Measurements from ENCODE around the gene PTER.

The PTER gene

GRCh38 chr10:16470747-16471146, 33.9 kb downstream of the PTER start:
- H3K4me3 ChIP-seq (ENCODE audit: low read depth, low read length), result no peak overlapping the region
- no peaks in the 10 kb centered on the region for H3K27me3 ChIP-seq (ENCODE audit: insufficient read depth, low read length)
- H4K12ac ChIP-seq (ENCODE audit: low read depth, low read length), result no peak overlapping the region
- H3K27ac ChIP-seq (ENCODE audit: low read depth, low read length), result no peak overlapping the region
- H3K14ac ChIP-seq (ENCODE audit: low read length), result no peak overlapping the region
- no peaks in the 10 kb centered on the region for H3K9me3 ChIP-seq (ENCODE audit: insufficient read depth, low read depth, low read length)
- no peak overlapping the region for H3K4me2 ChIP-seq (ENCODE audit: low read length)
- no peak overlapping the region for H4K8ac ChIP-seq (ENCODE audit: low read depth, low read length)
- no peak overlapping the region for H3K4ac ChIP-seq (ENCODE audit: low read depth, low read length)
- H2AFZ ChIP-seq (ENCODE audit: insufficient read depth, low read length, poor library complexity), result no peak overlapping the region
- no peak for DNase-seq
- no peak overlapping the region for H3K18ac ChIP-seq (ENCODE audit: low read length)
- no peak overlapping the region for H2AK5ac ChIP-seq (ENCODE audit: low read length)
- H2BK12ac ChIP-seq (ENCODE audit: low read length), result no peak overlapping the region
- H2BK120ac ChIP-seq (ENCODE audit: insufficient read depth, low read length, poor library complexity), result no peak overlapping the region
- no peak overlapping the region for H2BK5ac ChIP-seq (ENCODE audit: low read depth, low read length, poor library complexity)
- no peak overlapping the region for H3K23ac ChIP-seq (ENCODE audit: low read length)
- H3K79me2 ChIP-seq (ENCODE audit: control insufficient read depth, insufficient read depth, low read length, poor library complexity), result no peaks in the 10 kb centered on the region
- H3K9ac ChIP-seq (ENCODE audit: low read length), result no peak overlapping the region
- H3K4me1 ChIP-seq (ENCODE audit: control insufficient read depth in 1 of 2, insufficient read depth in 2 of 2, low read length in 2 of 2), result no peaks in the 10 kb centered on the region
- no peak overlapping the region for H4K91ac ChIP-seq (ENCODE audit: low read depth, low read length)
- H3K36me3 ChIP-seq (ENCODE audit: control insufficient read depth in 1 of 2, insufficient read depth in 2 of 2, low read length in 2 of 2), result no peaks in the 10 kb centered on the region
- no peaks in the 10 kb centered on the region for H3K79me1 ChIP-seq (ENCODE audit: low read length)
- no CpG with 5 or more reads among the region's 5 CpGs for WGBS (ENCODE audit: extremely low coverage, insufficient coverage, insufficient read length)

- Histone ChIP-seq H3K9me3 (ENCODE audit: insufficient read depth, low read depth, low read length) (no peaks in the 10 kb centered on the region), H3K79me2 (ENCODE audit: control insufficient read depth, insufficient read depth, low read length, poor library complexity) (no peaks in the 10 kb centered on the region), H4K12ac (ENCODE audit: low read depth, low read length) (no peak overlapping the region), H2BK120ac (ENCODE audit: insufficient read depth, low read length, poor library complexity) (no peak overlapping the region), H2BK5ac (ENCODE audit: low read depth, low read length, poor library complexity) (no peak overlapping the region), H3K14ac (ENCODE audit: low read length) (no peak overlapping the region), H3K4me1 (ENCODE audit: control insufficient read depth in 1 of 2, insufficient read depth in 2 of 2, low read length in 2 of 2) (no peaks in the 10 kb centered on the region), H3K27me3 (ENCODE audit: insufficient read depth, low read length) (no peaks in the 10 kb centered on the region), H3K4ac (ENCODE audit: low read depth, low read length) (no peak overlapping the region), H3K23ac (ENCODE audit: low read length) (no peak overlapping the region), H2BK12ac (ENCODE audit: low read length) (no peak overlapping the region), H3K27ac (ENCODE audit: low read depth, low read length) (no peak overlapping the region), H3K36me3 (ENCODE audit: control insufficient read depth in 1 of 2, insufficient read depth in 2 of 2, low read length in 2 of 2) (no peaks in the 10 kb centered on the region), H4K91ac (ENCODE audit: low read depth, low read length) (no peak overlapping the region), H2AFZ (ENCODE audit: insufficient read depth, low read length, poor library complexity) (no peak overlapping the region), H3K18ac (ENCODE audit: low read length) (no peak overlapping the region), H2AK5ac (ENCODE audit: low read length) (no peak overlapping the region), H3K4me2 (ENCODE audit: low read length) (no peak overlapping the region), H3K9ac (ENCODE audit: low read length) (no peak overlapping the region), H4K8ac (ENCODE audit: low read depth, low read length) (no peak overlapping the region), H3K4me3 (ENCODE audit: low read depth, low read length) (no peak overlapping the region), H3K79me1 (ENCODE audit: low read length) (no peaks in the 10 kb centered on the region)
- no peak for DNase-seq
- no CpG with 5 or more reads among the region's 3 CpGs for WGBS (ENCODE audit: extremely low coverage, insufficient coverage, insufficient read length)
Measured at GRCh38 chr10:16472828-16473227, 36.0 kb downstream of the PTER start.

- WGBS (ENCODE audit: extremely low coverage, insufficient coverage, insufficient read length), result no CpG with 5 or more reads among the region's 1 CpG
- Histone ChIP-seq H2BK12ac (ENCODE audit: low read length) (no peak overlapping the region), H3K79me2 (ENCODE audit: control insufficient read depth, insufficient read depth, low read length, poor library complexity) (no peaks in the 10 kb centered on the region)
Measured at GRCh38 chr10:16477757-16478156, 40.9 kb downstream of the PTER start.

GRCh38 chr10:16478801-16479200, 42.0 kb downstream of the PTER start:
- Histone ChIP-seq H2AK5ac (ENCODE audit: low read length) (no peak overlapping the region), H4K12ac (ENCODE audit: low read depth, low read length) (no peak overlapping the region), H3K27ac (ENCODE audit: low read depth, low read length) (no peak overlapping the region), H4K91ac (ENCODE audit: low read depth, low read length) (no peak overlapping the region), H2BK12ac (ENCODE audit: low read length) (no peak overlapping the region), H2AFZ (ENCODE audit: insufficient read depth, low read length, poor library complexity) (no peak overlapping the region), H3K4ac (ENCODE audit: low read depth, low read length) (no peak overlapping the region), H3K4me2 (ENCODE audit: low read length) (no peak overlapping the region), H2BK5ac (ENCODE audit: low read depth, low read length, poor library complexity) (no peak overlapping the region), H3K9ac (ENCODE audit: low read length) (no peak overlapping the region), H3K9me3 (ENCODE audit: insufficient read depth, low read depth, low read length) (no peaks in the 10 kb centered on the region), H3K79me1 (ENCODE audit: low read length) (no peaks in the 10 kb centered on the region), H3K4me3 (ENCODE audit: low read depth, low read length) (no peak overlapping the region), H4K8ac (ENCODE audit: low read depth, low read length) (no peak overlapping the region), H3K4me1 (ENCODE audit: control insufficient read depth in 1 of 2, insufficient read depth in 2 of 2, low read length in 2 of 2) (no peaks in the 10 kb centered on the region), H3K79me2 (ENCODE audit: control insufficient read depth, insufficient read depth, low read length, poor library complexity) (no peaks in the 10 kb centered on the region), H3K18ac (ENCODE audit: low read length) (no peak overlapping the region), H3K36me3 (ENCODE audit: control insufficient read depth in 1 of 2, insufficient read depth in 2 of 2, low read length in 2 of 2) (no peaks in the 10 kb centered on the region), H3K23ac (ENCODE audit: low read length) (no peak overlapping the region), H2BK120ac (ENCODE audit: insufficient read depth, low read length, poor library complexity) (no peak overlapping the region), H3K14ac (ENCODE audit: low read length) (no peak overlapping the region), H3K27me3 (ENCODE audit: insufficient read depth, low read length) (no peaks in the 10 kb centered on the region)
- WGBS (ENCODE audit: extremely low coverage, insufficient coverage, insufficient read length), result no CpG with 5 or more reads among the region's 4 CpGs
- DNase-seq, result no peak

More at GRCh38 chr10:16477757-16478156, 40.9 kb downstream of the PTER start:
- Histone ChIP-seq H2BK5ac (ENCODE audit: low read depth, low read length, poor library complexity) (no peak overlapping the region), H3K79me1 (ENCODE audit: low read length) (no peaks in the 10 kb centered on the region), H3K36me3 (ENCODE audit: control insufficient read depth in 1 of 2, insufficient read depth in 2 of 2, low read length in 2 of 2) (no peaks in the 10 kb centered on the region), H4K12ac (ENCODE audit: low read depth, low read length) (no peak overlapping the region), H3K27ac (ENCODE audit: low read depth, low read length) (no peak overlapping the region), H3K9me3 (ENCODE audit: insufficient read depth, low read depth, low read length) (no peaks in the 10 kb centered on the region), H3K4me1 (ENCODE audit: control insufficient read depth in 1 of 2, insufficient read depth in 2 of 2, low read length in 2 of 2) (no peaks in the 10 kb centered on the region), H4K91ac (ENCODE audit: low read depth, low read length) (no peak overlapping the region), H2BK120ac (ENCODE audit: insufficient read depth, low read length, poor library complexity) (no peak overlapping the region), H4K8ac (ENCODE audit: low read depth, low read length) (no peak overlapping the region), H3K4me2 (ENCODE audit: low read length) (no peak overlapping the region), H2AFZ (ENCODE audit: insufficient read depth, low read length, poor library complexity) (no peak overlapping the region), H3K4ac (ENCODE audit: low read depth, low read length) (no peak overlapping the region), H3K4me3 (ENCODE audit: low read depth, low read length) (no peak overlapping the region), H2AK5ac (ENCODE audit: low read length) (no peak overlapping the region), H3K18ac (ENCODE audit: low read length) (no peak overlapping the region), H3K23ac (ENCODE audit: low read length) (no peak overlapping the region), H3K14ac (ENCODE audit: low read length) (no peak overlapping the region), H3K27me3 (ENCODE audit: insufficient read depth, low read length) (no peaks in the 10 kb centered on the region), H3K9ac (ENCODE audit: low read length) (no peak overlapping the region)
- no peak for DNase-seq

Data from trophoblast cell (in vitro differentiated cells and primary cell).